KMS-11 (cell line): ENCODE data around the gene PARVA.

Experiments
- H2AFZ ChIP-seq: fragments of 200-600 bp; sonication (generic); 2 replicates; pipeline ENCODE4 v1.6.1; 2016; ENCODE audit warnings: antibody characterized with exemption, mixed run types, low read depth
- H3K27ac ChIP-seq: fragments of 200-600 bp; sonication (generic); 2 replicates; pipeline ENCODE4 v1.6.1; 2016; ENCODE audit warnings: mild to moderate bottlenecking, mixed run types
- H3K27me3 ChIP-seq: fragments of 200-600 bp; sonication (generic); 2 replicates; pipeline ENCODE4 v1.6.1; 2017; ENCODE audit warnings: mild to moderate bottlenecking, low read depth, mixed run types, moderate library complexity; ENCODE audit not compliant: insufficient read depth
- H3K36me3 ChIP-seq: fragments of 200-600 bp; sonication (generic); 2 replicates; pipeline ENCODE4 v1.6.1; 2017; ENCODE audit warnings: mild to moderate bottlenecking, mixed run types; ENCODE audit not compliant: insufficient read depth
- H3K4me1 ChIP-seq: fragments of 200-600 bp; sonication (generic); 2 replicates; pipeline ENCODE4 v1.6.1; 2016; ENCODE audit warnings: mild to moderate bottlenecking, low read depth, mixed run types; ENCODE audit not compliant: poor library complexity, severe bottlenecking
- H3K4me2 ChIP-seq: fragments of 200-600 bp; sonication (generic); 2 replicates; pipeline ENCODE4 v1.7.0; 2016; ENCODE audit warnings: mild to moderate bottlenecking, mixed run types
- H3K4me3 ChIP-seq: fragments of 200-600 bp; sonication (generic); IDR thresholded peaks from 2 replicates; pipeline ENCODE4 v1.6.1; 2017; ENCODE audit warnings: low read depth, low read length, mixed read lengths; ENCODE audit not compliant: insufficient read depth
- H3K79me2 ChIP-seq: fragments of 200-600 bp; sonication (generic); 2 replicates; pipeline ENCODE4 v1.6.1; 2016; ENCODE audit warnings: low read depth, mixed run types; ENCODE audit not compliant: insufficient read depth
- H3K9ac ChIP-seq: fragments of 200-600 bp; sonication (generic); 2 replicates; pipeline ENCODE4 v1.6.1; 2016; ENCODE audit warnings: mild to moderate bottlenecking, mixed run types
- H4K20me1 ChIP-seq: fragments of 200-600 bp; sonication (generic); 2 replicates; pipeline ENCODE4 v1.6.1; 2016; ENCODE audit warnings: mild to moderate bottlenecking, mixed run types; ENCODE audit not compliant: insufficient read depth
- CTCF ChIP-seq: fragments of 200-600 bp; sonication (generic); conservative IDR thresholded peaks from 2 replicates; pipeline ENCODE4 v1.6.1; 2017; ENCODE audit warnings: low read depth, mild to moderate bottlenecking, antibody characterized with exemption, low read length, moderate library complexity, mixed read lengths

The PARVA gene

GRCh38 chr11:12375720-12376119, 1.7 kb upstream of the PARVA start:
- H4K20me1 ChIP-seq, result no peaks in the 10 kb centered on the region
- no peaks in the 10 kb centered on the region for H3K27me3 ChIP-seq
- no peak overlapping the region for H2AFZ ChIP-seq
- H3K4me1 ChIP-seq, result no peaks in the 10 kb centered on the region
- no peaks in the 10 kb centered on the region for H3K79me2 ChIP-seq
- H3K9ac ChIP-seq, result no peak overlapping the region
- no peak overlapping the region for H3K4me3 ChIP-seq
- no peaks in the 10 kb centered on the region for H3K36me3 ChIP-seq
- no peak overlapping the region for H3K4me2 ChIP-seq
- no peak overlapping the region for H3K27ac ChIP-seq
- no peak for TF ChIP-seq CTCF

GRCh38 chr11:12376259-12377081, 901 bp upstream of the PARVA start:
- Histone ChIP-seq H3K4me3 (no peak overlapping the region), H3K79me2 (no peaks in the 10 kb centered on the region), H2AFZ (no peak overlapping the region), H3K27me3 (no peaks in the 10 kb centered on the region), H3K4me1 (no peaks in the 10 kb centered on the region), H3K4me2 (no peak overlapping the region), H3K9ac (no peak overlapping the region), H3K27ac (no peak overlapping the region), H4K20me1 (no peaks in the 10 kb centered on the region), H3K36me3 (no peaks in the 10 kb centered on the region)
- TF ChIP-seq CTCF, result no peak

- Histone ChIP-seq H3K27ac (no peak overlapping the region), H3K4me1 (no peaks in the 10 kb centered on the region), H3K36me3 (no peaks in the 10 kb centered on the region), H2AFZ (no peak overlapping the region), H3K4me2 (no peak overlapping the region), H3K9ac (no peak overlapping the region), H3K27me3 (no peaks in the 10 kb centered on the region), H3K4me3 (no peak overlapping the region), H3K79me2 (no peaks in the 10 kb centered on the region), H4K20me1 (no peaks in the 10 kb centered on the region)
- TF ChIP-seq CTCF, result no peak
Measured at GRCh38 chr11:12377824-12378593, 638 bp downstream of the PARVA start.

GRCh38 chr11:12380565-12381325, 3.4 kb downstream of the PARVA start:
- TF ChIP-seq CTCF, result no peak
- Histone ChIP-seq H3K79me2 (no peaks in the 10 kb centered on the region), H4K20me1 (no peaks in the 10 kb centered on the region), H3K4me1 (no peaks in the 10 kb centered on the region), H3K4me3 (no peak overlapping the region), H3K9ac (no peak overlapping the region), H3K27ac (no peak overlapping the region), H2AFZ (no peak overlapping the region), H3K27me3 (no peaks in the 10 kb centered on the region), H3K36me3 (no peaks in the 10 kb centered on the region), H3K4me2 (no peak overlapping the region)
